GM23338 (cell line): ENCODE measurements around the gene RRH.

Source experiments
- EZH2 ChIP-seq: fragments of 200-600 bp; sonication (generic); IDR thresholded peaks from one replicate; pipeline ENCODE4 v1.8.0; 2017; ENCODE audit warnings: antibody characterized with exemption, mild to moderate bottlenecking, low read depth; ENCODE audit not compliant: unreplicated experiment
- TF ChIP-seq, protein P1 (sequence below), 2 experiments: fragments of 200-600 bp in 1 of 2; sonication (generic) in 1 of 2; conservative IDR thresholded peaks; 2 replicates each; pipeline versions ENCODE4 v1.5.1 to v1.6.1; 2016 to 2017; ENCODE audit warnings: antibody characterized with exemption in 2 of 2, low read depth in 2 of 2, mild to moderate bottlenecking in 2 of 2, moderate library complexity in 1 of 2
- TF ChIP-seq, protein P2 (sequence below): IDR thresholded peaks from one replicate; pipeline ENCODE4 v1.6.1; 2018; ENCODE audit warnings: antibody characterized with exemption; ENCODE audit not compliant: unreplicated experiment

DNA sequence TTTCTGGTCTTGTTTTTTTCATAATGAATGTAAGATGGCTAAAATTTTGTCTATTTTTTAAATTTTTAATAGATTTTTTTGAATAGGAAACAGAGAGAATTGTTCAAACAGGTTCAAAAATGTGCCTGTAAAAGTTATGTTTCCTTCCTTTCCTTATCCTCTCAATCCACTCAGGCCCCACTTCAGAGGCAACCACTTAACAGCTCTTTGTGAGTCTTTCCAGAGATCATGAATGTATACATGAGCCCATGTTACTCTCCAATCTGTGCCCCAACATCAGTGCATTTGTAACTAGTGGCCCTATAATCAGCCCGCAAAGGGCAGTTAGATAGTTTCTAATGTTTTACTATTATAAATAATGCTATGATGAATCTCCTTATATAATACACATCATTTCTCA is 40.0 kb upstream of the RRH start:
- TF ChIP-seq, protein P1, sequence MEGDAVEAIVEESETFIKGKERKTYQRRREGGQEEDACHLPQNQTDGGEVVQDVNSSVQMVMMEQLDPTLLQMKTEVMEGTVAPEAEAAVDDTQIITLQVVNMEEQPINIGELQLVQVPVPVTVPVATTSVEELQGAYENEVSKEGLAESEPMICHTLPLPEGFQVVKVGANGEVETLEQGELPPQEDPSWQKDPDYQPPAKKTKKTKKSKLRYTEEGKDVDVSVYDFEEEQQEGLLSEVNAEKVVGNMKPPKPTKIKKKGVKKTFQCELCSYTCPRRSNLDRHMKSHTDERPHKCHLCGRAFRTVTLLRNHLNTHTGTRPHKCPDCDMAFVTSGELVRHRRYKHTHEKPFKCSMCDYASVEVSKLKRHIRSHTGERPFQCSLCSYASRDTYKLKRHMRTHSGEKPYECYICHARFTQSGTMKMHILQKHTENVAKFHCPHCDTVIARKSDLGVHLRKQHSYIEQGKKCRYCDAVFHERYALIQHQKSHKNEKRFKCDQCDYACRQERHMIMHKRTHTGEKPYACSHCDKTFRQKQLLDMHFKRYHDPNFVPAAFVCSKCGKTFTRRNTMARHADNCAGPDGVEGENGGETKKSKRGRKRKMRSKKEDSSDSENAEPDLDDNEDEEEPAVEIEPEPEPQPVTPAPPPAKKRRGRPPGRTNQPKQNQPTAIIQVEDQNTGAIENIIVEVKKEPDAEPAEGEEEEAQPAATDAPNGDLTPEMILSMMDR (conservative IDR thresholded peaks at IDR 0.05; ENCODE audit: low read depth in 2 of 2): no peak
- TF ChIP-seq EZH2: no peak
- TF ChIP-seq, protein P2, sequence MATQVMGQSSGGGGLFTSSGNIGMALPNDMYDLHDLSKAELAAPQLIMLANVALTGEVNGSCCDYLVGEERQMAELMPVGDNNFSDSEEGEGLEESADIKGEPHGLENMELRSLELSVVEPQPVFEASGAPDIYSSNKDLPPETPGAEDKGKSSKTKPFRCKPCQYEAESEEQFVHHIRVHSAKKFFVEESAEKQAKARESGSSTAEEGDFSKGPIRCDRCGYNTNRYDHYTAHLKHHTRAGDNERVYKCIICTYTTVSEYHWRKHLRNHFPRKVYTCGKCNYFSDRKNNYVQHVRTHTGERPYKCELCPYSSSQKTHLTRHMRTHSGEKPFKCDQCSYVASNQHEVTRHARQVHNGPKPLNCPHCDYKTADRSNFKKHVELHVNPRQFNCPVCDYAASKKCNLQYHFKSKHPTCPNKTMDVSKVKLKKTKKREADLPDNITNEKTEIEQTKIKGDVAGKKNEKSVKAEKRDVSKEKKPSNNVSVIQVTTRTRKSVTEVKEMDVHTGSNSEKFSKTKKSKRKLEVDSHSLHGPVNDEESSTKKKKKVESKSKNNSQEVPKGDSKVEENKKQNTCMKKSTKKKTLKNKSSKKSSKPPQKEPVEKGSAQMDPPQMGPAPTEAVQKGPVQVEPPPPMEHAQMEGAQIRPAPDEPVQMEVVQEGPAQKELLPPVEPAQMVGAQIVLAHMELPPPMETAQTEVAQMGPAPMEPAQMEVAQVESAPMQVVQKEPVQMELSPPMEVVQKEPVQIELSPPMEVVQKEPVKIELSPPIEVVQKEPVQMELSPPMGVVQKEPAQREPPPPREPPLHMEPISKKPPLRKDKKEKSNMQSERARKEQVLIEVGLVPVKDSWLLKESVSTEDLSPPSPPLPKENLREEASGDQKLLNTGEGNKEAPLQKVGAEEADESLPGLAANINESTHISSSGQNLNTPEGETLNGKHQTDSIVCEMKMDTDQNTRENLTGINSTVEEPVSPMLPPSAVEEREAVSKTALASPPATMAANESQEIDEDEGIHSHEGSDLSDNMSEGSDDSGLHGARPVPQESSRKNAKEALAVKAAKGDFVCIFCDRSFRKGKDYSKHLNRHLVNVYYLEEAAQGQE: no peak
